ENCODE results near the gene RNF224. TPM values are rescaled to one million over a fixed set of nuclear protein-coding genes. Genes with fewer than 3 reads are reported as not detected.
"Not testable (repeated sequence)": the region's sequence is repeated elsewhere in the genome, so short reads cannot be mapped to it uniquely, and the experiment has no call there.

RNF224 gene
- polyA plus RNA-seq, 1 donor = 13.1 TPM

GRCh38 chr9:137254624-137255447 lies 27.5 kb downstream of the RNF224 start, which contains the start of gene NELFB:
Gene NELFB (plus strand): TSS chr9:137255327.
- DNase-seq = peak; percentile 91

- no peak for DNase-seq
Observed at GRCh38 chr9:137255448-137256114, 28.3 kb downstream of the RNF224 start.

GRCh38 chr9:137256362-137256761 lies 29.1 kb downstream of the RNF224 start:
- no peak for DNase-seq

GRCh38 chr9:137256856-137257255 lies 29.6 kb downstream of the RNF224 start:
- no peak for DNase-seq

- not testable (repeated sequence) for DNase-seq
Observed at GRCh38 chr9:137262173-137262908, 35.0 kb downstream of the RNF224 start.

GRCh38 chr9:137262909-137263285 lies 35.6 kb downstream of the RNF224 start:
- no peak for DNase-seq

- no peak for DNase-seq
Observed at GRCh38 chr9:137263506-137263905, 36.2 kb downstream of the RNF224 start.

- DNase-seq = no peak
Observed at GRCh38 chr9:137264067-137264466, 36.8 kb downstream of the RNF224 start.

- no peak for DNase-seq
Observed at GRCh38 chr9:137265496-137266161, 38.3 kb downstream of the RNF224 start.

- no peak for DNase-seq
Observed at GRCh38 chr9:137266162-137266527, 38.8 kb downstream of the RNF224 start.

- DNase-seq = no peak
Observed at GRCh38 chr9:137266585-137267453, 39.5 kb downstream of the RNF224 start.

- no peak for DNase-seq
Observed at GRCh38 chr9:137267933-137268355, 40.6 kb downstream of the RNF224 start.

GRCh38 chr9:137268538-137269201 lies 41.4 kb downstream of the RNF224 start:
- DNase-seq = no peak

GRCh38 chr9:137269231-137269772 lies 42.0 kb downstream of the RNF224 start:
- DNase-seq = no peak

- no peak for DNase-seq
Observed at GRCh38 chr9:137270929-137271695, 43.8 kb downstream of the RNF224 start.

- no peak for DNase-seq
Observed at GRCh38 chr9:137271696-137272076, 44.4 kb downstream of the RNF224 start.

- DNase-seq = no peak
Observed at GRCh38 chr9:137272241-137273094, 45.2 kb downstream of the RNF224 start.

GRCh38 chr9:137273095-137273490 lies 45.8 kb downstream of the RNF224 start:
- DNase-seq = no peak

Measured in left kidney (tissue), 2 donors.